GM23338 (cell line): ENCODE measurements around the gene IMPG1. TPM values are rescaled to one million over a fixed set of nuclear protein-coding genes. Genes with fewer than 3 reads are reported as not detected.

ENCODE experiments used
- ATAC-seq: fragments of 200-7000 bp; cut with Tn5 transposase; 3 replicates; pipeline ENCODE4 v1.9.1; 2020
- DNase-seq: peaks from one replicate; pipeline ENCODE4 v3.0.0-alpha.2; 2015; ENCODE audit warnings: low spot score
- H2AFZ ChIP-seq: fragments of 200-600 bp; sonication (generic); 2 replicates; pipeline ENCODE4 v1.8.0; 2016; ENCODE audit warnings: antibody characterized with exemption, mild to moderate bottlenecking, moderate library complexity
- H3F3A ChIP-seq: fragments of 200-600 bp; sonication (generic); replicated peaks from 2 replicates; pipeline ENCODE4 v1.8.0; 2017; ENCODE audit warnings: antibody characterized with exemption, mixed run types, low read depth
- H3K27ac ChIP-seq: fragments of 200-600 bp; sonication (generic); 2 replicates; pipeline ENCODE4 v1.6.1; 2016; ENCODE audit warnings: low read depth
- H3K27me3 ChIP-seq: fragments of 200-600 bp; sonication (generic); 2 replicates; pipeline ENCODE4 v1.8.0; 2016; ENCODE audit warnings: mild to moderate bottlenecking, mixed run types, moderate library complexity; ENCODE audit not compliant: insufficient read depth
- H3K36me3 ChIP-seq: fragments of 200-600 bp; sonication (generic); 2 replicates; pipeline ENCODE4 v1.8.0; 2016; ENCODE audit warnings: mild to moderate bottlenecking; ENCODE audit not compliant: insufficient read depth
- H3K4me1 ChIP-seq: fragments of 200-600 bp; sonication (generic); 2 replicates; pipeline ENCODE4 v1.8.0; 2016; ENCODE audit warnings: mild to moderate bottlenecking, moderate library complexity; ENCODE audit not compliant: insufficient read depth
- H3K4me2 ChIP-seq: fragments of 200-600 bp; sonication (generic); 2 replicates; pipeline ENCODE4 v1.7.1; 2017; ENCODE audit warnings: mixed run types
- H3K4me3 ChIP-seq: fragments of 200-600 bp; sonication (generic); 2 replicates; pipeline ENCODE4 v1.6.1; 2016; ENCODE audit warnings: mixed run types
- H3K79me2 ChIP-seq: fragments of 200-600 bp; sonication (generic); replicated peaks from 2 replicates; pipeline ENCODE4 v1.8.0; 2017; ENCODE audit warnings: mild to moderate bottlenecking; ENCODE audit not compliant: insufficient read depth
- H3K9me2 ChIP-seq: fragments of 200-600 bp; sonication (generic); 2 replicates; pipeline ENCODE4 v1.8.0; 2017; ENCODE audit not compliant: insufficient read depth
- H4K20me1 ChIP-seq: fragments of 200-600 bp; sonication (generic); replicated peaks from 2 replicates; pipeline ENCODE4 v1.8.0; 2017; ENCODE audit warnings: mild to moderate bottlenecking; ENCODE audit not compliant: insufficient read depth
- H3K27ac Mint-ChIP-seq: 2 replicates; pipeline ENCODE4 v1.8.0; 2020; ENCODE audit warnings: inconsistent platforms, mild to moderate bottlenecking, moderate library complexity, mixed read lengths
- H3K27me3 Mint-ChIP-seq: 3 replicates; pipeline ENCODE4 v1.8.0; 2022; ENCODE audit warnings: low read depth, mild to moderate bottlenecking, moderate library complexity, mixed read lengths, inconsistent platforms; ENCODE audit not compliant: insufficient read depth, poor library complexity
- H3K36me3 Mint-ChIP-seq: 3 replicates; pipeline ENCODE4 v1.8.0; 2021; ENCODE audit warnings: low read depth, mild to moderate bottlenecking, inconsistent platforms, moderate library complexity, mixed read lengths
- H3K4me1 Mint-ChIP-seq: 3 replicates; pipeline ENCODE4 v1.8.0; 2020; ENCODE audit warnings: mild to moderate bottlenecking, inconsistent platforms, mixed read lengths
- H3K4me3 Mint-ChIP-seq: 3 replicates; pipeline ENCODE4 v1.8.0; 2021; ENCODE audit warnings: moderate library complexity, mild to moderate bottlenecking, inconsistent platforms, mixed read lengths
- H3K9me3 Mint-ChIP-seq: 3 replicates; pipeline ENCODE4 v1.8.0; 2020; ENCODE audit warnings: moderate library complexity, mild to moderate bottlenecking, inconsistent platforms, mixed read lengths
- CTCF ChIP-seq, 2 experiments: fragments of 200-600 bp in 1 of 2; sonication (generic) in 1 of 2; conservative IDR thresholded peaks; 2 replicates each; pipeline versions ENCODE4 v1.5.1 to v1.6.1; 2016 to 2017; ENCODE audit warnings: antibody characterized with exemption in 2 of 2, low read depth in 2 of 2, mild to moderate bottlenecking in 2 of 2, moderate library complexity in 1 of 2
- EZH2 ChIP-seq: fragments of 200-600 bp; sonication (generic); IDR thresholded peaks from one replicate; pipeline ENCODE4 v1.8.0; 2017; ENCODE audit warnings: antibody characterized with exemption, mild to moderate bottlenecking, low read depth; ENCODE audit not compliant: unreplicated experiment
- JUNB ChIP-seq: IDR thresholded peaks from one replicate; pipeline ENCODE4 v1.6.1; 2016; ENCODE audit warnings: antibody characterized with exemption; ENCODE audit not compliant: unreplicated experiment
- NANOG ChIP-seq: IDR thresholded peaks from 2 replicates; pipeline ENCODE4 v1.6.1; 2016; ENCODE audit warnings: antibody characterized with exemption, borderline replicate concordance
- POLR2AphosphoS5 ChIP-seq: IDR thresholded peaks from 2 replicates; pipeline ENCODE4 v1.6.1; 2016; ENCODE audit warnings: antibody characterized with exemption, low read depth
- REST ChIP-seq: IDR thresholded peaks from one replicate; pipeline ENCODE4 v1.6.1; 2018; ENCODE audit warnings: antibody characterized with exemption; ENCODE audit not compliant: unreplicated experiment
- STAT1 ChIP-seq: IDR thresholded peaks from one replicate; pipeline ENCODE4 v1.6.1; 2016; ENCODE audit warnings: antibody characterized with exemption; ENCODE audit not compliant: unreplicated experiment
- ZNF114 ChIP-seq: fragments of 250-450 bp; sonication (Bioruptor Pico); IDR thresholded peaks from 2 replicates; pipeline ENCODE4 v1.5.0; 2020; ENCODE audit warnings: mild to moderate bottlenecking, moderate library complexity
- ZNF331 ChIP-seq: fragments of 250-450 bp; sonication (Bioruptor Pico); IDR thresholded peaks from 2 replicates; pipeline ENCODE4 v1.5.0; 2020; ENCODE audit warnings: low read depth, mild to moderate bottlenecking, moderate library complexity
- polyA plus RNA-seq: library from polyadenylated mRNA; unstranded; fragments of >200 nt; fragmentation: Nextera tagmentation; extraction: Ambion mirVana; gene quantifications from 2 replicates; pipeline ENCODE4 v1.2.1, GENCODE V29; 2016
- total RNA-seq: library from RNA; depleted of rRNA; stranded (reverse); fragments of >200 nt; shearing (Covaris generic); gene quantifications from 2 replicates; pipeline ENCODE4 v1.2.3, GENCODE V29; 2014

Gene IMPG1
- total and polyA plus RNA-seq, 2 experiments from 2014 or later: not detected

DNA sequence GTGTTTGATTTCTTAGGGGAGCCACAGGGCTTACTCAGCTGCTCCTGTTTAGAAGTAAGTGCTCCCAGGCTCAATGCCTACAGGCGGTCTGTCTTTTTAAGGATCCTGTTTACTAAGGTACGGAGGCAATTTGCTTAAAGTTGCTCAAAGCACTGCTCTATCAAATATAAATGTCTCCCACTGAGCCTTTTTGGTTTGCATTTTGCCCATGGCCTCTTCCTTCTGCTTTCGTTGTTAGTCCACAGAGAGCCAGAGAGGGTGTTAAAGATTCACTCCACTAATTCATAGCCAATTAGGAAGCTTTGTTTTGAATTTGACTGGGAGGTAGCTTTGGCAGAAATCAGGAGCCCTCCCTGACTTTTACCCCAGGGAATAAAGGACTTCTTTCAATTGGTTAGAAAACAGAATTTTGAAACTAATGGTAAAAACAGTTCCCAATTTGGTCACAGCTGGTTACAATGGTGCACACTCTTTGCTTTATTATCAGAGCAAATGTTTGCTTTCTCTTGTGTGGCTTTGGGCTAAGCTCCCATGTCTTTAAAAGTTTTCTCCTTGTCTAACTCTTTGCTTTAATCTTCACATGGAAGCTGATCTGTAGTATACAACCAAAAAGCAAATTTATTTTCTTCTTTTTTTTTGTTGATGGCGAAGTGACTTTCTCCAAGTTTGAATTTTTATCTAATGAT lies 126.2 kb downstream of the IMPG1 start:
- H3K4me1 ChIP-seq: no peaks in the 10 kb centered on the region; the same call in 1 of the 2 replicates
- no peaks in the 10 kb centered on the region for H4K20me1 ChIP-seq
- Mint-ChIP-seq H3K27me3 (peaks cover 5% of the 10 kb centered on the region), H3K36me3 (no peaks in the 10 kb centered on the region), H3K4me1 (peaks cover 14% of the 10 kb centered on the region), H3K4me3 (0 out of 3 replicates have a peak overlapping the region, but pooled peaks have one; percentile 14), H3K27ac (no peak overlapping the region), H3K9me3 (no peaks in the 10 kb centered on the region)
- peak; percentile 63 for ATAC-seq
- no peaks in the 10 kb centered on the region for H3K79me2 ChIP-seq
- peaks cover 7% of the 10 kb centered on the region for H3K9me2 ChIP-seq
- H3K27me3 ChIP-seq: no peaks in the 10 kb centered on the region
- H3K27ac ChIP-seq: peak overlapping the region; percentile 15; the same call in 1 of the 2 replicates
- no peaks in the 10 kb centered on the region for H3F3A ChIP-seq
- peak; percentile 12 for DNase-seq
- no peak overlapping the region for H3K4me3 ChIP-seq
- no peaks in the 10 kb centered on the region for H3K36me3 ChIP-seq
- peak overlapping the region; percentile 28; the same call in 1 of the 2 replicates for H2AFZ ChIP-seq
- TF ChIP-seq STAT1: no peak
- no peak for TF ChIP-seq REST
- H3K4me2 ChIP-seq: 0 out of 2 replicates have a peak overlapping the region, but pooled peaks have one; percentile 30

- Histone ChIP-seq H3K9me2 (no peaks in the 10 kb centered on the region), H3K4me1 (no peaks in the 10 kb centered on the region), H3F3A (no peaks in the 10 kb centered on the region), H3K27me3 (no peaks in the 10 kb centered on the region), H3K4me2 (no peak overlapping the region), H4K20me1 (no peaks in the 10 kb centered on the region), H3K79me2 (no peaks in the 10 kb centered on the region), H3K36me3 (no peaks in the 10 kb centered on the region), H2AFZ (no peak overlapping the region), H3K27ac (no peak overlapping the region), H3K4me3 (no peak overlapping the region)
- Mint-ChIP-seq H3K4me3 (no peak overlapping the region), H3K36me3 (peaks cover 3% of the 10 kb centered on the region; the same call in 1 of the 3 replicates), H3K27ac (no peak overlapping the region), H3K9me3 (peaks cover 3% of the 10 kb centered on the region; the same call in 1 of the 3 replicates), H3K4me1 (peaks cover 12% of the 10 kb centered on the region), H3K27me3 (peaks cover 5% of the 10 kb centered on the region)
- no peak for ATAC-seq
- DNase-seq: no peak
- TF ChIP-seq ZNF331: no peak
- no peak for TF ChIP-seq EZH2
- no peak for TF ChIP-seq NANOG
- no peak for TF ChIP-seq CTCF (conservative IDR thresholded peaks at IDR 0.05; ENCODE audit: low read depth in 2 of 2)
- no peak for TF ChIP-seq REST
- no peak for TF ChIP-seq POLR2AphosphoS5
- TF ChIP-seq JUNB: no peak
- TF ChIP-seq ZNF114 (CRISPR knock-in tag): no peak
These were observed 129.1 kb downstream of the IMPG1 start for GRCh38 chr6:75943381-75943780.
